PFSK-1 (cell line): ENCODE measurements around the gene PLA2G4C.

ENCODE experiments used
- FOXP2 ChIP-seq: optimal IDR thresholded peaks from 2 replicates; pipeline ENCODE3; 2011; ENCODE audit warnings: borderline replicate concordance, control low read depth, inconsistent platforms; ENCODE audit not compliant: insufficient read depth; ENCODE audit errors: extremely low read length, extremely low read depth
- POLR2AphosphoS5 ChIP-seq: IDR thresholded peaks from 2 replicates; pipeline ENCODE4 v1.6.1; 2012; ENCODE audit warnings: low read depth, mild to moderate bottlenecking, control low read depth, low read length, moderate library complexity
- TAF1 ChIP-seq: IDR thresholded peaks from 2 replicates; pipeline ENCODE4 v1.6.1; 2012; ENCODE audit warnings: low read length, control low read depth, borderline replicate concordance; ENCODE audit not compliant: insufficient read depth

DNA sequence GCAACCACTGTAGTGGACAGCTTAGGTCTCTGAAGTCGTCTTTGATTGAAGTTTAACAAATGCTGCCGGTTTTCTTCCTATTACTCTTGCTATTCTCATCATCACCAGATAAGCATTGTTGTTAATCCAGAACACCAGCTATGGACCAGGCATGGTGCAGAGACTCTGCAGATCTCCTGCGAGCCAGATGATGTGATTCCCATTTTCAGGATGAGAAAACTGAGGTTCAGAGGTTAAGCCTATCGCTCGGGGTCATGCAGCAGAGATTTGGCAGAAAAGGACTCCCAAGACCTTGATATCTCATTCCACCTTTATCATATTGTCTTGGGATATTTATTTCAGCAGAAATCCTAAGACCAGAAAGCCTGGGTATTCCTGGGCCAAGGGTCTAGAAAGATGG, 50.2 kb downstream of the PLA2G4C start:
- no peak for TF ChIP-seq FOXP2
- TF ChIP-seq POLR2AphosphoS5: no peak
- TF ChIP-seq TAF1: no peak
